ENCODE data around the gene DENND1A. TPM values are rescaled to one million over a fixed set of nuclear protein-coding genes. Genes with fewer than 3 reads are reported as not detected.

The DENND1A gene
- total RNA-seq, 1 experiment from 2014 or later: 23.5 TPM

DNA sequence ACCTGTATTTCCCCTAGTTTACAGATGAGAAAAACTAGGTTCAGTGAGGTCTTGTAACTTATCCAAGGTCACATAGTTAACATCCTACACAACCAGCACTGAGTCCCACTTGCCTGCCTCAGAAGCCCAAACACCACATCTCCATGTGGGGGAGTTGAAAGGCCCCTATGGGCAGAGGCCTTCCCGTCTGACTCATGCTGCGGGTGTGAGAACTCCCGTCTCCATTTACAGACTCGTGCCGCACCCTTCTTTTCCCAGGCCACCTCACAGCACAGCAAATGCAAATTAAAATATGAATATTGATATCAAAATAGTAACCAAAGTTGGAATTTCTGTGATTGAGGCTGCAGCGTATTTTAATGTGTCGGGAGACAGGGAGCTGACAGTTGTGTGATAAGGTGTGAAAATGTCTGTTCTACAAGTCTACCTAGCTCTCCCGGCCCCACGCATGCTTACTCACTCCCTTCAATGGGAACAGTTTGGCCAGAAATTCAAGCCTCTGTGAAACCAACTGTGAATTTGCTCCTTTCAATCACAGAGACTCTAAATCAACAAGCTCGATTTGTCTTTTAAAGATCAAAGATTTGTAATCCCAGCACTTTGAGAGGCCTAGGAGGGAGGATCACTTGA is 483.8 kb downstream of the DENND1A start:
- ChIA-PET CTCF (no interaction called here), POLR2A (no interaction called here)
- DNase-seq (ENCODE audit: low spot score) (no peak), ATAC-seq (no peak)
- TF ChIP-seq ZNF396 (CRISPR knock-in tag; IDR thresholded peaks at IDR 0.05; ENCODE audit: borderline replicate concordance): no peak
- no peak for TF ChIP-seq MYBL2 (CRISPR knock-in tag; IDR thresholded peaks at IDR 0.05)
- TF ChIP-seq, protein P1, sequence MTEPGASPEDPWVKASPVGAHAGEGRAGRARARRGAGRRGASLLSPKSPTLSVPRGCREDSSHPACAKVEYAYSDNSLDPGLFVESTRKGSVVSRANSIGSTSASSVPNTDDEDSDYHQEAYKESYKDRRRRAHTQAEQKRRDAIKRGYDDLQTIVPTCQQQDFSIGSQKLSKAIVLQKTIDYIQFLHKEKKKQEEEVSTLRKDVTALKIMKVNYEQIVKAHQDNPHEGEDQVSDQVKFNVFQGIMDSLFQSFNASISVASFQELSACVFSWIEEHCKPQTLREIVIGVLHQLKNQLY (CRISPR knock-in tag; IDR thresholded peaks at IDR 0.05): no peak
- TF ChIP-seq, protein P2, sequence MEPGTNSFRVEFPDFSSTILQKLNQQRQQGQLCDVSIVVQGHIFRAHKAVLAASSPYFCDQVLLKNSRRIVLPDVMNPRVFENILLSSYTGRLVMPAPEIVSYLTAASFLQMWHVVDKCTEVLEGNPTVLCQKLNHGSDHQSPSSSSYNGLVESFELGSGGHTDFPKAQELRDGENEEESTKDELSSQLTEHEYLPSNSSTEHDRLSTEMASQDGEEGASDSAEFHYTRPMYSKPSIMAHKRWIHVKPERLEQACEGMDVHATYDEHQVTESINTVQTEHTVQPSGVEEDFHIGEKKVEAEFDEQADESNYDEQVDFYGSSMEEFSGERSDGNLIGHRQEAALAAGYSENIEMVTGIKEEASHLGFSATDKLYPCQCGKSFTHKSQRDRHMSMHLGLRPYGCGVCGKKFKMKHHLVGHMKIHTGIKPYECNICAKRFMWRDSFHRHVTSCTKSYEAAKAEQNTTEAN (CRISPR knock-in tag; IDR thresholded peaks at IDR 0.05): no peak
- no peak for TF ChIP-seq CREB1 (CRISPR knock-in tag; IDR thresholded peaks at IDR 0.05)
- TF ChIP-seq SOX15 (CRISPR knock-in tag; IDR thresholded peaks at IDR 0.05): no peak
- no peak for TF ChIP-seq TCF7 (CRISPR knock-in tag; IDR thresholded peaks at IDR 0.05; ENCODE audit: low read depth)
- TF ChIP-seq, protein P3, sequence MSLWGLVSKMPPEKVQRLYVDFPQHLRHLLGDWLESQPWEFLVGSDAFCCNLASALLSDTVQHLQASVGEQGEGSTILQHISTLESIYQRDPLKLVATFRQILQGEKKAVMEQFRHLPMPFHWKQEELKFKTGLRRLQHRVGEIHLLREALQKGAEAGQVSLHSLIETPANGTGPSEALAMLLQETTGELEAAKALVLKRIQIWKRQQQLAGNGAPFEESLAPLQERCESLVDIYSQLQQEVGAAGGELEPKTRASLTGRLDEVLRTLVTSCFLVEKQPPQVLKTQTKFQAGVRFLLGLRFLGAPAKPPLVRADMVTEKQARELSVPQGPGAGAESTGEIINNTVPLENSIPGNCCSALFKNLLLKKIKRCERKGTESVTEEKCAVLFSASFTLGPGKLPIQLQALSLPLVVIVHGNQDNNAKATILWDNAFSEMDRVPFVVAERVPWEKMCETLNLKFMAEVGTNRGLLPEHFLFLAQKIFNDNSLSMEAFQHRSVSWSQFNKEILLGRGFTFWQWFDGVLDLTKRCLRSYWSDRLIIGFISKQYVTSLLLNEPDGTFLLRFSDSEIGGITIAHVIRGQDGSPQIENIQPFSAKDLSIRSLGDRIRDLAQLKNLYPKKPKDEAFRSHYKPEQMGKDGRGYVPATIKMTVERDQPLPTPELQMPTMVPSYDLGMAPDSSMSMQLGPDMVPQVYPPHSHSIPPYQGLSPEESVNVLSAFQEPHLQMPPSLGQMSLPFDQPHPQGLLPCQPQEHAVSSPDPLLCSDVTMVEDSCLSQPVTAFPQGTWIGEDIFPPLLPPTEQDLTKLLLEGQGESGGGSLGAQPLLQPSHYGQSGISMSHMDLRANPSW (CRISPR knock-in tag; conservative IDR thresholded peaks at IDR 0.05; ENCODE audit: low read depth): no peak
- TF ChIP-seq MXD4 (CRISPR knock-in tag; IDR thresholded peaks at IDR 0.05; ENCODE audit: borderline replicate concordance): no peak
- TF ChIP-seq ATF1 (CRISPR knock-in tag; IDR thresholded peaks at IDR 0.05): no peak
- TF ChIP-seq, protein P4, sequence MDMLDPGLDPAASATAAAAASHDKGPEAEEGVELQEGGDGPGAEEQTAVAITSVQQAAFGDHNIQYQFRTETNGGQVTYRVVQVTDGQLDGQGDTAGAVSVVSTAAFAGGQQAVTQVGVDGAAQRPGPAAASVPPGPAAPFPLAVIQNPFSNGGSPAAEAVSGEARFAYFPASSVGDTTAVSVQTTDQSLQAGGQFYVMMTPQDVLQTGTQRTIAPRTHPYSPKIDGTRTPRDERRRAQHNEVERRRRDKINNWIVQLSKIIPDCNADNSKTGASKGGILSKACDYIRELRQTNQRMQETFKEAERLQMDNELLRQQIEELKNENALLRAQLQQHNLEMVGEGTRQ (CRISPR knock-in tag; IDR thresholded peaks at IDR 0.05): no peak
- no peak for TF ChIP-seq JUN (CRISPR knock-in tag; IDR thresholded peaks at IDR 0.05)
- no peak for TF ChIP-seq NR3C1 (CRISPR knock-in tag; conservative IDR thresholded peaks at IDR 0.05; ENCODE audit: low read depth)
- TF ChIP-seq, protein P5, sequence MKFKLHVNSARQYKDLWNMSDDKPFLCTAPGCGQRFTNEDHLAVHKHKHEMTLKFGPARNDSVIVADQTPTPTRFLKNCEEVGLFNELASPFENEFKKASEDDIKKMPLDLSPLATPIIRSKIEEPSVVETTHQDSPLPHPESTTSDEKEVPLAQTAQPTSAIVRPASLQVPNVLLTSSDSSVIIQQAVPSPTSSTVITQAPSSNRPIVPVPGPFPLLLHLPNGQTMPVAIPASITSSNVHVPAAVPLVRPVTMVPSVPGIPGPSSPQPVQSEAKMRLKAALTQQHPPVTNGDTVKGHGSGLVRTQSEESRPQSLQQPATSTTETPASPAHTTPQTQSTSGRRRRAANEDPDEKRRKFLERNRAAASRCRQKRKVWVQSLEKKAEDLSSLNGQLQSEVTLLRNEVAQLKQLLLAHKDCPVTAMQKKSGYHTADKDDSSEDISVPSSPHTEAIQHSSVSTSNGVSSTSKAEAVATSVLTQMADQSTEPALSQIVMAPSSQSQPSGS (CRISPR knock-in tag; IDR thresholded peaks at IDR 0.05; ENCODE audit: borderline replicate concordance, low read depth): no peak
- no peaks in the 10 kb centered on the region for H3K36me3 Mint-ChIP-seq
- H3K4me3 Mint-ChIP-seq: no peak overlapping the region
- no peaks in the 10 kb centered on the region for H3K9me3 Mint-ChIP-seq
- no peak overlapping the region; the same call in 1 of the 2 replicates for H3K27ac Mint-ChIP-seq
- no peaks in the 10 kb centered on the region for H3K27me3 Mint-ChIP-seq (ENCODE audit: low read depth)
- peaks cover 11% of the 10 kb centered on the region for H3K4me1 Mint-ChIP-seq

DNA sequence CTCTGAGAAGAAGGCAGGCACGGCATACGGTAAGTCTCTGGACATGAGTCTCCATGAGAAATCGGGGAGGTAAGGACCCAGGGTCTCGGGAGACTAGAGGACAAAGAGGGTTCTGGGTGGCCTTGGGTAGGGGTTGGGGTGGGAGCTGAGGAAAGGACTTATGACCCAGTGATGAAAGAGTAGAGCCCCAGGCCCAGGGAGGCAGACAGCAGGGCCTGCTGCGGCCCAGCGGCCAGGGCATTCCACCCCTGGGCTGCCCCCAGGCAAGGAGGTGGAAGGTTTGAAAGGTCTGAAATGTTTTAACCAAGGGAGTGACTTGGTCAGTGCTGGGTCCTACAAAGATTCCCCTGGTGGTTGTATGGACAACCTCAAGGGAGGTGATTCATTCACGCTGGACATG is 484.8 kb downstream of the DENND1A start:
- CTCF ChIA-PET: interaction anchor here (0.6 to 0.7 kb wide), 2 partner anchors 43 to 690 kb away, joined by 3 read pairs; no protein-coding TSS in a partner anchor
- TF ChIP-seq CBFB (CRISPR knock-in tag; IDR thresholded peaks at IDR 0.05; ENCODE audit: low read depth) (no peak), HMGA2 (CRISPR knock-in tag; IDR thresholded peaks at IDR 0.05) (no peak), ZNF671 (CRISPR knock-in tag; IDR thresholded peaks at IDR 0.05) (no peak), ZNF232 (CRISPR knock-in tag; IDR thresholded peaks at IDR 0.05) (no peak)
- TF ChIP-seq, protein P6, sequence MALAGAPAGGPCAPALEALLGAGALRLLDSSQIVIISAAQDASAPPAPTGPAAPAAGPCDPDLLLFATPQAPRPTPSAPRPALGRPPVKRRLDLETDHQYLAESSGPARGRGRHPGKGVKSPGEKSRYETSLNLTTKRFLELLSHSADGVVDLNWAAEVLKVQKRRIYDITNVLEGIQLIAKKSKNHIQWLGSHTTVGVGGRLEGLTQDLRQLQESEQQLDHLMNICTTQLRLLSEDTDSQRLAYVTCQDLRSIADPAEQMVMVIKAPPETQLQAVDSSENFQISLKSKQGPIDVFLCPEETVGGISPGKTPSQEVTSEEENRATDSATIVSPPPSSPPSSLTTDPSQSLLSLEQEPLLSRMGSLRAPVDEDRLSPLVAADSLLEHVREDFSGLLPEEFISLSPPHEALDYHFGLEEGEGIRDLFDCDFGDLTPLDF (CRISPR knock-in tag; IDR thresholded peaks at IDR 0.05): no peak
- TF ChIP-seq, protein P7, sequence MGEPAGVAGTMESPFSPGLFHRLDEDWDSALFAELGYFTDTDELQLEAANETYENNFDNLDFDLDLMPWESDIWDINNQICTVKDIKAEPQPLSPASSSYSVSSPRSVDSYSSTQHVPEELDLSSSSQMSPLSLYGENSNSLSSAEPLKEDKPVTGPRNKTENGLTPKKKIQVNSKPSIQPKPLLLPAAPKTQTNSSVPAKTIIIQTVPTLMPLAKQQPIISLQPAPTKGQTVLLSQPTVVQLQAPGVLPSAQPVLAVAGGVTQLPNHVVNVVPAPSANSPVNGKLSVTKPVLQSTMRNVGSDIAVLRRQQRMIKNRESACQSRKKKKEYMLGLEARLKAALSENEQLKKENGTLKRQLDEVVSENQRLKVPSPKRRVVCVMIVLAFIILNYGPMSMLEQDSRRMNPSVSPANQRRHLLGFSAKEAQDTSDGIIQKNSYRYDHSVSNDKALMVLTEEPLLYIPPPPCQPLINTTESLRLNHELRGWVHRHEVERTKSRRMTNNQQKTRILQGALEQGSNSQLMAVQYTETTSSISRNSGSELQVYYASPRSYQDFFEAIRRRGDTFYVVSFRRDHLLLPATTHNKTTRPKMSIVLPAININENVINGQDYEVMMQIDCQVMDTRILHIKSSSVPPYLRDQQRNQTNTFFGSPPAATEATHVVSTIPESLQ (CRISPR knock-in tag; IDR thresholded peaks at IDR 0.05): no peak
- Mint-ChIP-seq H3K27ac (no peak overlapping the region; the same call in 1 of the 2 replicates), H3K9me3 (no peaks in the 10 kb centered on the region), H3K27me3 (ENCODE audit: low read depth) (no peaks in the 10 kb centered on the region), H3K4me1 (peaks cover 12% of the 10 kb centered on the region), H3K36me3 (no peaks in the 10 kb centered on the region), H3K4me3 (no peak overlapping the region)
- POLR2A ChIA-PET: no interaction called here
- ATAC-seq: no peak
- no peak for DNase-seq (ENCODE audit: low spot score)
